Measurements from ENCODE around the gene RUNX1.

DNA sequence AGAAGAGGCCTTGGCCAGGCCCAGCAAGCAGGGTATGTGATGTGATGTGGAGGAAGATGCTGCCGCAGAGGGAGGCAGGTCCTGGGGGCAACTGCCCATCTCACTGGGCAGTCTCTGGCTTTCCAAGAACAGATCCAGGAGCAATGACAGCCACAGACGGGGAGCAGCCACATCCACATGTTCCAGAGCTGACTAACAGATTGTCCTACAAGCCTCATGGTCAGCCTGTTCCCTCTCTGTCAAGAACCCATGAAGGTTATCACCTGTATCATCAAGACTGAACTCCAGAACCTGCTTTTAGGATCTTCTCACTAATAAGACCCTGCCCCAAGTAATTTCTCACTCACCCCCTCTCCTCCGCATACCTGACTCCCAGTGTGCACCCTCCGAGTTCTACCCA, 187.8 kb downstream of the RUNX1 start:
- TF ChIP-seq, protein P1, sequence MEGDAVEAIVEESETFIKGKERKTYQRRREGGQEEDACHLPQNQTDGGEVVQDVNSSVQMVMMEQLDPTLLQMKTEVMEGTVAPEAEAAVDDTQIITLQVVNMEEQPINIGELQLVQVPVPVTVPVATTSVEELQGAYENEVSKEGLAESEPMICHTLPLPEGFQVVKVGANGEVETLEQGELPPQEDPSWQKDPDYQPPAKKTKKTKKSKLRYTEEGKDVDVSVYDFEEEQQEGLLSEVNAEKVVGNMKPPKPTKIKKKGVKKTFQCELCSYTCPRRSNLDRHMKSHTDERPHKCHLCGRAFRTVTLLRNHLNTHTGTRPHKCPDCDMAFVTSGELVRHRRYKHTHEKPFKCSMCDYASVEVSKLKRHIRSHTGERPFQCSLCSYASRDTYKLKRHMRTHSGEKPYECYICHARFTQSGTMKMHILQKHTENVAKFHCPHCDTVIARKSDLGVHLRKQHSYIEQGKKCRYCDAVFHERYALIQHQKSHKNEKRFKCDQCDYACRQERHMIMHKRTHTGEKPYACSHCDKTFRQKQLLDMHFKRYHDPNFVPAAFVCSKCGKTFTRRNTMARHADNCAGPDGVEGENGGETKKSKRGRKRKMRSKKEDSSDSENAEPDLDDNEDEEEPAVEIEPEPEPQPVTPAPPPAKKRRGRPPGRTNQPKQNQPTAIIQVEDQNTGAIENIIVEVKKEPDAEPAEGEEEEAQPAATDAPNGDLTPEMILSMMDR (IDR thresholded peaks at IDR 0.05) = no peak
- no peak for TF ChIP-seq POLR2A (IDR thresholded peaks at IDR 0.05)
